Amniotic stem cell (primary cell): ENCODE results near the gene TBC1D21.

Experiments
- DNase-seq: peaks from one replicate; lab custom pipeline; 2025; lab: John Stamatoyannopoulos, UW

Gene TBC1D21

GRCh38 chr15:73889053-73889761 lies 15.8 kb downstream of the TBC1D21 start:
- no peak for DNase-seq

- no peak for DNase-seq
Observed at GRCh38 chr15:73889762-73890124, 16.4 kb downstream of the TBC1D21 start.

- DNase-seq: no peak
Observed at GRCh38 chr15:73891328-73892315, 18.3 kb downstream of the TBC1D21 start.

- DNase-seq: no peak
Observed at GRCh38 chr15:73892446-73893226, 19.3 kb downstream of the TBC1D21 start.

GRCh38 chr15:73894133-73894814 lies 20.9 kb downstream of the TBC1D21 start:
- no peak for DNase-seq

GRCh38 chr15:73897441-73898261 lies 24.3 kb downstream of the TBC1D21 start:
- peak; percentile 59 for DNase-seq

GRCh38 chr15:73899197-73900094 lies 26.1 kb downstream of the TBC1D21 start:
- no peak for DNase-seq

- no peak for DNase-seq
Observed at GRCh38 chr15:73900095-73900712, 26.8 kb downstream of the TBC1D21 start.

GRCh38 chr15:73901126-73901810 lies 27.9 kb downstream of the TBC1D21 start:
- DNase-seq: no peak

GRCh38 chr15:73902121-73903020 lies 29.0 kb downstream of the TBC1D21 start:
- DNase-seq: no peak

- no peak for DNase-seq
Observed at GRCh38 chr15:73904026-73904815, 30.9 kb downstream of the TBC1D21 start.

- no peak for DNase-seq
Observed at GRCh38 chr15:73905225-73905827, 32.0 kb downstream of the TBC1D21 start.

GRCh38 chr15:73906346-73907034 lies 33.1 kb downstream of the TBC1D21 start:
- no peak for DNase-seq

GRCh38 chr15:73907035-73907408 lies 33.7 kb downstream of the TBC1D21 start:
- no peak for DNase-seq

- DNase-seq: no peak
Observed at GRCh38 chr15:73908030-73908821, 34.9 kb downstream of the TBC1D21 start.
